Stimulated activated CD8-positive, alpha-beta memory T cell treated with anti-CD3 and anti-CD28 coated beads, Interleukin-2, amount 100 ng/mL, for 1 hour (primary cell): ENCODE results near the gene ANO3.
"Not testable (repeated sequence)": the region's sequence is repeated elsewhere in the genome, so short reads cannot be mapped to it uniquely, and the experiment has no call there.

ENCODE experiments used
- DNase-seq, 2 donors: peaks; one replicate each; pipeline ENCODE4 v3.0.0-alpha.2; 2020; ENCODE audit warnings: low read depth in 2 of 2

The ANO3 gene

GRCh38 chr11:26575946-26576345 is 244.0 kb downstream of the ANO3 start:
- no peak for DNase-seq

GRCh38 chr11:26578998-26579661 is 247.2 kb downstream of the ANO3 start:
- DNase-seq, result no peak

- no peak for DNase-seq
Observed at GRCh38 chr11:26579683-26580082, 247.8 kb downstream of the ANO3 start.

- DNase-seq, result no peak
Observed at GRCh38 chr11:26580929-26581328, 249.0 kb downstream of the ANO3 start.

GRCh38 chr11:26583550-26583949 is 251.6 kb downstream of the ANO3 start:
- no peak for DNase-seq

- DNase-seq, result no peak
Observed at GRCh38 chr11:26584818-26585217, 252.9 kb downstream of the ANO3 start.

- DNase-seq, result no peak
Observed at GRCh38 chr11:26587073-26587472, 255.1 kb downstream of the ANO3 start.

GRCh38 chr11:26593691-26594090 is 261.8 kb downstream of the ANO3 start:
- no peak for DNase-seq

- not testable (repeated sequence) for DNase-seq
Observed at GRCh38 chr11:26595207-26595865, 263.4 kb downstream of the ANO3 start.

- DNase-seq, result not testable (repeated sequence)
Observed at GRCh38 chr11:26597049-26597689, 265.2 kb downstream of the ANO3 start.

GRCh38 chr11:26597899-26598298 is 266.0 kb downstream of the ANO3 start:
- no peak for DNase-seq

GRCh38 chr11:26599425-26599824 is 267.5 kb downstream of the ANO3 start:
- DNase-seq, result no peak

- no peak for DNase-seq
Observed at GRCh38 chr11:26599876-26600434, 268.0 kb downstream of the ANO3 start.

GRCh38 chr11:26607725-26608506 is 276.0 kb downstream of the ANO3 start:
- DNase-seq, result no peak

- no peak for DNase-seq
Observed at GRCh38 chr11:26608507-26609146, 276.7 kb downstream of the ANO3 start.

GRCh38 chr11:26613759-26614158 is 281.8 kb downstream of the ANO3 start:
- no peak for DNase-seq

GRCh38 chr11:26618441-26618840 is 286.5 kb downstream of the ANO3 start:
- no peak for DNase-seq

- DNase-seq, result no peak
Observed at GRCh38 chr11:26620282-26621045, 288.5 kb downstream of the ANO3 start.

- no peak for DNase-seq
Observed at GRCh38 chr11:26621132-26621531, 289.2 kb downstream of the ANO3 start.

- DNase-seq, result no peak
Observed at GRCh38 chr11:26622181-26622580, 290.3 kb downstream of the ANO3 start.
